ENCODE data around the gene NEB. TPM values are rescaled to one million over a fixed set of nuclear protein-coding genes. Genes with fewer than 3 reads are reported as not detected.

NEB gene, protein sequence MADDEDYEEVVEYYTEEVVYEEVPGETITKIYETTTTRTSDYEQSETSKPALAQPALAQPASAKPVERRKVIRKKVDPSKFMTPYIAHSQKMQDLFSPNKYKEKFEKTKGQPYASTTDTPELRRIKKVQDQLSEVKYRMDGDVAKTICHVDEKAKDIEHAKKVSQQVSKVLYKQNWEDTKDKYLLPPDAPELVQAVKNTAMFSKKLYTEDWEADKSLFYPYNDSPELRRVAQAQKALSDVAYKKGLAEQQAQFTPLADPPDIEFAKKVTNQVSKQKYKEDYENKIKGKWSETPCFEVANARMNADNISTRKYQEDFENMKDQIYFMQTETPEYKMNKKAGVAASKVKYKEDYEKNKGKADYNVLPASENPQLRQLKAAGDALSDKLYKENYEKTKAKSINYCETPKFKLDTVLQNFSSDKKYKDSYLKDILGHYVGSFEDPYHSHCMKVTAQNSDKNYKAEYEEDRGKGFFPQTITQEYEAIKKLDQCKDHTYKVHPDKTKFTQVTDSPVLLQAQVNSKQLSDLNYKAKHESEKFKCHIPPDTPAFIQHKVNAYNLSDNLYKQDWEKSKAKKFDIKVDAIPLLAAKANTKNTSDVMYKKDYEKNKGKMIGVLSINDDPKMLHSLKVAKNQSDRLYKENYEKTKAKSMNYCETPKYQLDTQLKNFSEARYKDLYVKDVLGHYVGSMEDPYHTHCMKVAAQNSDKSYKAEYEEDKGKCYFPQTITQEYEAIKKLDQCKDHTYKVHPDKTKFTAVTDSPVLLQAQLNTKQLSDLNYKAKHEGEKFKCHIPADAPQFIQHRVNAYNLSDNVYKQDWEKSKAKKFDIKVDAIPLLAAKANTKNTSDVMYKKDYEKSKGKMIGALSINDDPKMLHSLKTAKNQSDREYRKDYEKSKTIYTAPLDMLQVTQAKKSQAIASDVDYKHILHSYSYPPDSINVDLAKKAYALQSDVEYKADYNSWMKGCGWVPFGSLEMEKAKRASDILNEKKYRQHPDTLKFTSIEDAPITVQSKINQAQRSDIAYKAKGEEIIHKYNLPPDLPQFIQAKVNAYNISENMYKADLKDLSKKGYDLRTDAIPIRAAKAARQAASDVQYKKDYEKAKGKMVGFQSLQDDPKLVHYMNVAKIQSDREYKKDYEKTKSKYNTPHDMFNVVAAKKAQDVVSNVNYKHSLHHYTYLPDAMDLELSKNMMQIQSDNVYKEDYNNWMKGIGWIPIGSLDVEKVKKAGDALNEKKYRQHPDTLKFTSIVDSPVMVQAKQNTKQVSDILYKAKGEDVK (N-terminal part only)
- polyA plus RNA-seq (2011; rRNA removed) (4.4 and 6.2 TPM in 2 replicates), polyA plus RNA-seq (2017; fragmentation: RNase III; extraction: RNeasy Plus Mini Kit Qiagen cat#74134 plus additional on column Dnase treatment) (0.31 to 0.67 TPM (median 0.37 TPM) in 3 replicates), polyA minus RNA-seq (2011; rRNA and poly(A)+ RNA removed) (4.1 and 5.1 TPM in 2 replicates)
- 0.09 and 0.14 TPM in 2 replicates for polyA plus RNA-seq (2012; cell fraction: cytosol; rRNA removed)
- 0.31 and 0.44 TPM in 2 replicates for polyA plus RNA-seq (2012; cell fraction: nucleus; rRNA removed)

GRCh38 chr2:151733771-151734672 is at the start of gene NEB:
NEB (minus strand) TSS chr2:151734476; CDS start chr2:151733156, 1,320 bp downstream.
- ChIA-PET POLR2A (no interaction called here), CTCF (no interaction called here)
- H3K4me3 ChIP-seq: no peak within 1 kb of the TSS
- no peaks in the 10 kb centered on the region for H3K9me3 ChIP-seq
- DNase-seq (ENCODE audit: low read depth in 1 of 2, low spot score in 1 of 2) (no peak), ATAC-seq (no peak), FAIRE-seq (no peak)
- no peak within 1 kb of the TSS for H3K4me2 ChIP-seq
- TF ChIP-seq CHD2 (IDR thresholded peaks at IDR 0.05; ENCODE audit: low read length, partially characterized antibody) (no peak), KDM5A (IDR thresholded peaks at IDR 0.05) (no peak), EHMT2 (IDR thresholded peaks at IDR 0.05; ENCODE audit: low read depth) (no peak), NPAS2 (CRISPR knock-in tag; IDR thresholded peaks at IDR 0.05; ENCODE audit: borderline replicate concordance) (no peak), ATOH8 (CRISPR knock-in tag; IDR thresholded peaks at IDR 0.05; ENCODE audit: low read depth) (no peak), POLR2A (IDR thresholded peaks at IDR 0.05; ENCODE audit: low read length) (no peak), EHF (CRISPR knock-in tag; IDR thresholded peaks at IDR 0.05) (no peak), RCOR1 (IDR thresholded peaks at IDR 0.05; ENCODE audit: low read depth, low read length) (no peak)
- TF ChIP-seq, protein P1, sequence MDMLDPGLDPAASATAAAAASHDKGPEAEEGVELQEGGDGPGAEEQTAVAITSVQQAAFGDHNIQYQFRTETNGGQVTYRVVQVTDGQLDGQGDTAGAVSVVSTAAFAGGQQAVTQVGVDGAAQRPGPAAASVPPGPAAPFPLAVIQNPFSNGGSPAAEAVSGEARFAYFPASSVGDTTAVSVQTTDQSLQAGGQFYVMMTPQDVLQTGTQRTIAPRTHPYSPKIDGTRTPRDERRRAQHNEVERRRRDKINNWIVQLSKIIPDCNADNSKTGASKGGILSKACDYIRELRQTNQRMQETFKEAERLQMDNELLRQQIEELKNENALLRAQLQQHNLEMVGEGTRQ (IDR thresholded peaks at IDR 0.05): no peak
- TF ChIP-seq, protein P2, sequence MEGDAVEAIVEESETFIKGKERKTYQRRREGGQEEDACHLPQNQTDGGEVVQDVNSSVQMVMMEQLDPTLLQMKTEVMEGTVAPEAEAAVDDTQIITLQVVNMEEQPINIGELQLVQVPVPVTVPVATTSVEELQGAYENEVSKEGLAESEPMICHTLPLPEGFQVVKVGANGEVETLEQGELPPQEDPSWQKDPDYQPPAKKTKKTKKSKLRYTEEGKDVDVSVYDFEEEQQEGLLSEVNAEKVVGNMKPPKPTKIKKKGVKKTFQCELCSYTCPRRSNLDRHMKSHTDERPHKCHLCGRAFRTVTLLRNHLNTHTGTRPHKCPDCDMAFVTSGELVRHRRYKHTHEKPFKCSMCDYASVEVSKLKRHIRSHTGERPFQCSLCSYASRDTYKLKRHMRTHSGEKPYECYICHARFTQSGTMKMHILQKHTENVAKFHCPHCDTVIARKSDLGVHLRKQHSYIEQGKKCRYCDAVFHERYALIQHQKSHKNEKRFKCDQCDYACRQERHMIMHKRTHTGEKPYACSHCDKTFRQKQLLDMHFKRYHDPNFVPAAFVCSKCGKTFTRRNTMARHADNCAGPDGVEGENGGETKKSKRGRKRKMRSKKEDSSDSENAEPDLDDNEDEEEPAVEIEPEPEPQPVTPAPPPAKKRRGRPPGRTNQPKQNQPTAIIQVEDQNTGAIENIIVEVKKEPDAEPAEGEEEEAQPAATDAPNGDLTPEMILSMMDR (IDR thresholded peaks at IDR 0.05): no peak
- peaks cover under 1% of the 10 kb centered on the region; the same call in 2 of the 3 replicates for H3K4me1 ChIP-seq
- no peak within 1 kb of the TSS for H3K27ac ChIP-seq
- 75% methylated on average over 11 of the region's 11 CpGs for WGBS (ENCODE audit: missing lambda C conversion rate)

GRCh38 chr2:151783133-151783520 is 48.9 kb upstream of the NEB start:
- no peak overlapping the region for H3K27ac ChIP-seq
- H3K4me3 ChIP-seq: no peak overlapping the region
- CTCF ChIA-PET: no interaction called here
- no peak for ATAC-seq
- H3K9me3 ChIP-seq: no peaks in the 10 kb centered on the region
- no peak overlapping the region for H3K4me2 ChIP-seq
- 100% methylated on average over 2 of the region's 2 CpGs for WGBS (ENCODE audit: missing lambda C conversion rate)
- TF ChIP-seq PHF8 (IDR thresholded peaks at IDR 0.05; ENCODE audit: borderline replicate concordance, low read depth) (no peak), MAZ (IDR thresholded peaks at IDR 0.05; ENCODE audit: borderline replicate concordance, low read depth, low read length) (no peak), KDM5A (IDR thresholded peaks at IDR 0.05) (no peak), CHD2 (IDR thresholded peaks at IDR 0.05; ENCODE audit: low read length, partially characterized antibody) (no peak)
- TF ChIP-seq, protein P3, sequence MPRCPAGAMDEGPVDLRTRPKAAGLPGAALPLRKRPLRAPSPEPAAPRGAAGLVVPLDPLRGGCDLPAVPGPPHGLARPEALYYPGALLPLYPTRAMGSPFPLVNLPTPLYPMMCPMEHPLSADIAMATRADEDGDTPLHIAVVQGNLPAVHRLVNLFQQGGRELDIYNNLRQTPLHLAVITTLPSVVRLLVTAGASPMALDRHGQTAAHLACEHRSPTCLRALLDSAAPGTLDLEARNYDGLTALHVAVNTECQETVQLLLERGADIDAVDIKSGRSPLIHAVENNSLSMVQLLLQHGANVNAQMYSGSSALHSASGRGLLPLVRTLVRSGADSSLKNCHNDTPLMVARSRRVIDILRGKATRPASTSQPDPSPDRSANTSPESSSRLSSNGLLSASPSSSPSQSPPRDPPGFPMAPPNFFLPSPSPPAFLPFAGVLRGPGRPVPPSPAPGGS (IDR thresholded peaks at IDR 0.05): no peak
- TF ChIP-seq, protein P1 (IDR thresholded peaks at IDR 0.05): no peak
- no peaks in the 10 kb centered on the region for H3K4me1 ChIP-seq
- POLR2A ChIA-PET: interaction anchor here (0.5 kb wide), 1 partner anchor 184 kb away, joined by 3 read pairs; no protein-coding TSS in a partner anchor
- DNase-seq (ENCODE audit: low read depth in 1 of 2, low spot score in 1 of 2): no peak
- FAIRE-seq: no peak
